ENCODE results near the gene DOCK1.

DNA sequence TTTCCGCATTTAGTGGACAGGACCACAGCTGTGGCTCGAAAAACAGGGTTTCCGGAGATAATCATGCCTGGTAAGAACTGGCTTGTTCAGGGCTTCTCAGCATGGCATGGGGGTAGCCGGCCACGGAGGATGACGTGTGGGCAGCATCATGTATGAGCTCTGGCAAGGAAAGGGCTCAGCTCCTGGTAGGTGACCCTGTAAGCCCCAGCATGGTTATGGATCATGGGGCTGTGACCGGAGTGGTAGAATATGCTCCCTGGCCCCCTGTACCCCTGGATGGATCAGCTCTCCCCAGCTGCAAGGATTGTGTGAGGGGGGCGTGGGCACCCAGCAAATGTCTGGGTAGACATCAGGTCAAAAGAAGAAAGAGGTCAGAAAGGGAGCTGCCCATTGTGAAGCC, 113.5 kb downstream of the DOCK1 start:
- TF ChIP-seq, protein P1, sequence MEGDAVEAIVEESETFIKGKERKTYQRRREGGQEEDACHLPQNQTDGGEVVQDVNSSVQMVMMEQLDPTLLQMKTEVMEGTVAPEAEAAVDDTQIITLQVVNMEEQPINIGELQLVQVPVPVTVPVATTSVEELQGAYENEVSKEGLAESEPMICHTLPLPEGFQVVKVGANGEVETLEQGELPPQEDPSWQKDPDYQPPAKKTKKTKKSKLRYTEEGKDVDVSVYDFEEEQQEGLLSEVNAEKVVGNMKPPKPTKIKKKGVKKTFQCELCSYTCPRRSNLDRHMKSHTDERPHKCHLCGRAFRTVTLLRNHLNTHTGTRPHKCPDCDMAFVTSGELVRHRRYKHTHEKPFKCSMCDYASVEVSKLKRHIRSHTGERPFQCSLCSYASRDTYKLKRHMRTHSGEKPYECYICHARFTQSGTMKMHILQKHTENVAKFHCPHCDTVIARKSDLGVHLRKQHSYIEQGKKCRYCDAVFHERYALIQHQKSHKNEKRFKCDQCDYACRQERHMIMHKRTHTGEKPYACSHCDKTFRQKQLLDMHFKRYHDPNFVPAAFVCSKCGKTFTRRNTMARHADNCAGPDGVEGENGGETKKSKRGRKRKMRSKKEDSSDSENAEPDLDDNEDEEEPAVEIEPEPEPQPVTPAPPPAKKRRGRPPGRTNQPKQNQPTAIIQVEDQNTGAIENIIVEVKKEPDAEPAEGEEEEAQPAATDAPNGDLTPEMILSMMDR (IDR thresholded peaks at IDR 0.05), result no peak
- no peak for TF ChIP-seq POLR2A (IDR thresholded peaks at IDR 0.05)
